Measurements from ENCODE around the gene PDCD1.

PDCD1 gene

GRCh38 chr2:241895712-241896641 lies 37.3 kb upstream of the PDCD1 start:
- DNase-seq (ENCODE audit: low spot score), result no peak

DNA sequence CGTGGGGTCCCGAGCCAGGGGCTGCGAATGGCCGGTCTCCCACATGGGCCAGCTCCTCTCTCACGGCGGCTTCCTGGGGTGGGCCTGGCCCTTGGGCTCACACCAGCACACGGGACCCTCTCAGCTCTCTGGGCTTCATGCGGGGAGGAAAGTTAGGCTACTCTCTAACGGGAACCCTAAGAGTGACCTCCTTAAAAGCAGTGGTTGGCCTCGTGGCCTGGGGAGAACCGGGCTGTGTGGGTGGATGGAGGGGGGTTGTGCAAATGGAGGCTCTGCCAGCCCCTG lies 36.7 kb upstream of the PDCD1 start:
- DNase-seq (ENCODE audit: low spot score), result no peak

DNA sequence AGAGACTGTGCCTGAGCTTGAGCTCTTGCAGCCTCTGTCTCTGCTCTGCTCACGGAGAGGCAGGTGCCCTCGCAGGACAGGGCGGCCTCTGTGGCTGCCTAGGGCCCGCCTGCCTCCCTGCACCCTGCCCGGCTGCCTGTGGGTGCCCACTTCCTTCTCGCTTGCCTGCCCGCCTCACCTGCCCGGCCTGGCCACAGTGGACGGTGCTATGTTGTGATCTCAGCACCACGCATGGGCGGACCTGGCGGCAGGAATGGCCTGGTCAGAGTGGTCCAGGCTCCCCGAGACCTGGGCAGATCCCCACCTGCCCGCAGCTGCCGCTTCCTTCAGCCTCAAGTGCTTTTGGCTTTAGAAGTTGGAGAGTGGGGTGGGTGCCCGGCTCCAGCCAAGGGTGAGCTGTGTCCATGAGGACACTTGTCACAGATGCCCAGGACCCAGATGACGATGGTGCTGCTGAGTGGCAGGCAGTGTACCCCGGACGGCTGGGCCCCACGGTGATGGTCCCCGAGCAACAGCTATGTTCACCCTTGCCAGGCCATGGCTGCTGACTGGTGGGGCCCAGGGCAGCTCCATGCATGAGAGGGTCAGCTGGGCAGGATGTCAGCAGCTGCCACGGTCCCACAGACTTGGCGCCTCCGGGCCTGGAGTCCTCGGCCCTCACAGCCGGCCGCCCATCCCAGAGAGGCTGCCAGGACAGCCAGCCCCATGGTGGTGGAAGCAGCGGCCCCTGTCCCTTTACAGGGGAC lies 36.2 kb upstream of the PDCD1 start:
- DNase-seq (ENCODE audit: low spot score), result no peak

DNA sequence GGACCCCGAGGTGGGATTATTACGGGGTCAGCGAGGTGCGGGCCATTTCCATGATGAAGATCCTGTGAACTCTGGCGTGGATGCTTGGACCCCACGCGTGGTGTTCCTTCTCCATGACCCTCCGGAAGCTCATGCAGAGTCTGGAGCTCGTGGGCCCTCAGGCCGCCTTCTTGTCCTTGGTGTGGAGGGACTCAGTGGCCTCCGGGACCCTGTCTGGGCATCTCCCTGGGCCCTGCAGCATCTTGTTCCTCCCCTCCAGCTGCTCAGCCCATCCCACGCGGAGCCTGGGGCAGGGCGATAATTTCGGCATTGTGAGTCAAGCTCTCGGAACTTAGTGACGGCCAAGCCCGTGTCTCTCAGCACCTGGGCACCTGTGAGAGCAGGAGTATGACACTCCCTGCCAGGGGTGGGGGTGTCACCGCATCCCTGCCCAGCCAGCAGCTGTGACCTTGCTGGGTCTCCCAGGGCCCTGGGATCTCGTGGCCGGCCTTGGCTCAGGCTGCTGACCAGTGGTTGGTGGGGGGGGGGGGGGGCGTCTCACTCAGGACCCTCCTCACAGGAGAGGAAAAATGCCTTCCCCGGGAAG lies 35.5 kb upstream of the PDCD1 start:
- no peak for DNase-seq (ENCODE audit: low spot score)

DNA sequence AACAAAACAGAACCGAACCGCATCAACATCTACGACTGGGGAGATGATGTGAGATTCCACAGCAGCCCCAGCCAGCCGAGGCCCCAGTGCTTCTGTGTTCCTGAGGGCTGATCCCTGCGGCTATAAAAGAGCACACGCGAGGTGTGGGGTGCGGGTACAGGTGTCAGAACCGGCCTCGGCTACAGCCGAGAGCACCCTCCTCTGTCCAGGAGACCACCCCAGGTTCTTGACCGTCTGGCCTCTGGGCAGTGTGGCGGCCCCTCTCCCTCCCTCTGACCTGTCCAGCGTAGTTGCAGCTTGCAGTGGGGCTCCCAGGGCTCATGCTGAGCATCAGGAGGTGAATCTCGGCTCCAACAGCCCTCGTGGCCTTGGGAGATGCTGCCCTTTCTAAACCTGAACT lies 34.6 kb upstream of the PDCD1 start:
- no peak for DNase-seq (ENCODE audit: low spot score)

- DNase-seq (ENCODE audit: low spot score), result no peak
These were observed 33.8 kb upstream of the PDCD1 start for GRCh38 chr2:241892299-241893137.

DNA sequence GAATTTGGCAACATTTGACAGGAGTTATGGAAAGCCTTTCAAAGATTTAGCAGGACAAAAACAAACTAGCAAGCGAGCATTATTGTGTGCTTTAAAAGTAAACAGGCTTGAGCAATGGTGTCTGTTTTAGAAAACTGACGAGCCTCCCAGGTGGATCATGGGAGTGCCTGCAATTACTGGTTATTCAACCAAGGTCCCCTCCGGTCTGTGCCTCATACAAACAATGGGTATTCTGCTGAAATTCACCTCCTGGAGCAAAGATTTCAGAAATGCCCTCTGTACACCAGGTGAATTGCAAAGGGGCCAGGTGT lies 33.2 kb upstream of the PDCD1 start:
- DNase-seq (ENCODE audit: low spot score), result no peak

GRCh38 chr2:241891315-241891987 lies 32.8 kb upstream of the PDCD1 start:
- no peak for DNase-seq (ENCODE audit: low spot score)

GRCh38 chr2:241890524-241891235 lies 32.0 kb upstream of the PDCD1 start:
- DNase-seq (ENCODE audit: low spot score), result no peak

GRCh38 chr2:241888641-241889040 lies 29.9 kb upstream of the PDCD1 start:
- DNase-seq (ENCODE audit: low spot score), result no peak

DNA sequence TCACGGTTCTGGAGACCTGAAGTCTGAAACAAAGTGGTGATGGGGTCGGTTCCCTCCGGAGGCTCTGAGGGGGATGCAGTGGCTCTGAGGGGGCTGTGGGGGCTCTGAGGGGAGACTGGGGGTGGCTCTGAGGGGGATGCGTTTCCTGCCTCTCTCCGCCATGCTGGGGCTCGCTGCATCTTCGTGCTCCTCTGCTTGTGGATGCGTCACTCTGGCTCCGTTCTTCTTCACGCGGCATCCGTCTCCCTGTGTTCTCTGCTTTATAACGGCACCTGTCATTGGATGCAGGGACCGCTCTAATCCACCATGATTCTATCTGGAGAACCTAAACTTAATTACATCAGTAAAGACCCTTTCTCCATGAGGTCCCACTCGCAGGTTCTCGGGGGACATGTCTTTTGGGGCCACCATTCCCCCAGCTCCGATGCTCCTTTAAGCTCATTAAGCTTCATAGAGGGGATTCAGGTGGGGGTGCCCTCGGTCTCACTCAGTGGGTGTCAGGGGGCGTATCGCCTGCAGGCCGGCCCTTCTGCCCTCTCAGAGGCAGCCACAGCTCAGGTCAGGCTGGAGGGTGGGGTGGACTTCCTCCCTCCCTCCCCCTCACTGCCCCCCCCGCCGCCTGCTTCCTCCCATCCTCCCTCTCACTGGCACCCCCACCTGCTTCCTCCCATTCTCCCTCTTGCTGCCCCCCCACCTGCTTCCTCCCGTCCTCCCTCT lies 29.3 kb upstream of the PDCD1 start:
- DNase-seq (ENCODE audit: low spot score), result no peak

- no peak for DNase-seq (ENCODE audit: low spot score)
These were observed 28.2 kb upstream of the PDCD1 start for GRCh38 chr2:241886840-241887447.

GRCh38 chr2:241885946-241886643 lies 27.4 kb upstream of the PDCD1 start:
- no peak for DNase-seq (ENCODE audit: low spot score)

DNA sequence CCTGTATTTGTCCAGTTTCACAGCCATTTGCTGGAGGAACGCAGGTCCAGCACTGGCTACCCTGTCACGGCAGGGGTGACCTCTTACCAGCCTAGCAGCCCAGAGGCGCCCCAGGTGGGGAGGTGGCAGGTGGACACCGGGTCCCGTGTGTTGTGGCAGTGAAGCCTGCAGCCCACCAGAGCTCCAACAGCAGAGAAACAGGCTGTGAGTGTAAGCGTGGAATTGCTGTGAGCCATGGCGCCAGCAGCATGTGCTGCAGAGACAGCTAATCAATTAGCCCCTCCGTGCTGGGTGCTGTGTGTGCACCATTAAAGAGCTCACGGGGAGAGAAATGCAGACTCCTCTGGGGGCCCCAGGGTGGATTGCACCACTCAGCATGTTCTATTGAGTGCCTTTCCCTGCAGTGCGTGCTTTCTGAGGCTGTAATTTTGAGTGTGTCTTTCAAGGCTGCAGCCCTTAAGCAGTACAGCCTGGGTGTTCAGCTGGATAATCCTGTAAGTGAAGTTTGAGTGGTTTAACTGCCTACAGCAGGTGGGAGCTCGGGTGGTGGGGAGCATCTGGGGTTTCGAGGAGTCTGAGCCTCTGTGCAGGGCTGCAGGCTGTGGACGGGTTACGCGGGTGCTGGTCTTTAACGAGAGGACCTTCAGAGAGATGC lies 26.7 kb upstream of the PDCD1 start:
- DNase-seq (ENCODE audit: low spot score), result no peak

DNA sequence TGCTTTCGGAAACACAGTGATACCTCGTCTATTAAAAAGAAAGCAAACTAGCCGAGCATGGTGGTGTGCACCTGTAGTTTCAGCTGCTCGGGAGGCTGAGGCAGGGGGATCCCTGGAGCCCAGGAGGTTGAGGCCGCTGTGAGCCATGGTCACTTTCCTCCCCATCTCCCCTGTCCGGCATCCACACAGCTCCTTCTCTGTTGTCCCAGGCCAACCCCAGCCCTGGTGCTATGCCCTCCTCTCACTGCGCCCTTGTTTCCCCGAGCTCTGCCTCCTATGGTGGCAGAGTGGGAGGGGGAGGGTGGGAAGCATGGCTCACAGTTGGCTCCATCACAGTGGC lies 26.2 kb upstream of the PDCD1 start:
- no peak for DNase-seq (ENCODE audit: low spot score)

- peak; percentile 30 for DNase-seq (ENCODE audit: low spot score)
These were observed 23.5 kb upstream of the PDCD1 start for GRCh38 chr2:241882091-241882625.

DNA sequence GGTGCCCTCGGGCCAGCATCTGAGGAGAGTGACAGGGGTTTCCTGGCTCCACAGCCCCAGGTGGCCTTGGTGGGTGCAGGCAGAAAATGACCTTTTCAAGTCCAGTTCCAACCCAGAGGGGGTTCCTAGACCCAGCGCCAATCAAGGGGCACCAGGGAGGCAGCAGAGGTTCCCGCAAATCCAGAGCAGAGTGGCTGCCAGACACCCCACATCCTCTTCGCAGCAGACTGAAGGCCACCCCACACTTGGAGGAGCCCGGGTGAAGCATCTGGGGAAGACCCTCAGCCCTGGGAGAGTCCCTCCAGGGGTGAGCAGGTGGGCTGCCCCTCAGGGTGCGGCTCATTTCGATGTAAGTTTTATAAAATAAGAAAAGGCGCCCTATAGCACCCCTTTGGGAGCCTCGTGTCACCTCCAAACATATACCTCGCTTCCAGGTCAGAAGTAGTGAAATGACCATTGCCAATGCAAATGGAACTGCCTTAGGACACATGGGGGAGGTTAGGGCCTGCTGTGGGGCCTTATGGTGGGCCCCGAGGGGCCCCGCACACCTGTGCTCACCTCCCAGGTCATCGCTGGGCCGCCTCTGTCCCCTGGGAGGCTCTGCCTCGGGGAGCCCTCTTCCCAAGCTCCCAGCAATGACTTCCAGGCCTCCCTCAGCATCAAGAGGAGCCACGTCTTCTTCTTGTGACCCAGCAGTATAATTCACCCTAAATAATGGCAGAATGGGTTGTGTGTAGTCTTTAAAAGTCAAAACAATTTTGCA lies 21.8 kb upstream of the PDCD1 start:
- DNase-seq (ENCODE audit: low spot score), result no peak

DNA sequence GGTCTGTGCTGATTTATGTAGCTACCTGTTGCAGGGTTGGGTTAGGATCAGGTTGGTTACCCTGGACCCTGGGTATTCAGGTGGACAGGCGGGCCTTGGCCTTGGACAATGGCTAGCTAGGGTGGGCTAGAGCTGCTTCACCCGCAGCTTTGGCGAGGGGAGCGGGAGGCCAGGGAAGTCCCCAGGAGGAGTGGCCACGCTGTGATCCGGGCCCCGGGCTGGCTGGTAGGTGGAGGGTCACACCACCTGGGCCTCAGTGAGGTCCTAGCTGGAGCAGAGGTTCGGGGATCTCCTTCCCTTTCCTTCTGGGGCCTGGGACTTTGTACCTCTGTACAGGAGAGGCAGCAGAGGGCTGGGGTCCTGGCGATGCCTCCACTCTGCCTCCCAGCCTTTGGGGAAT lies 20.6 kb upstream of the PDCD1 start:
- DNase-seq (ENCODE audit: low spot score), result no peak

All from pons (tissue), 1 donor.